CD4-positive, alpha-beta memory T cell (primary cell): ENCODE data around the gene OR4F15. TPM values are rescaled to one million over a fixed set of nuclear protein-coding genes. Genes with fewer than 3 reads are reported as not detected.
A peak's percentile ranks its signal among the peaks of the same experiment; 100 is the strongest.
"Not testable (repeated sequence)": the region's sequence is repeated elsewhere in the genome, so short reads cannot be mapped to it uniquely, and the experiment has no call there.

Experiments used
- CTCF ChIA-PET: fragments of 350-600 bp; sonication (Branson Sonifier 250); formaldehyde crosslinking; loops from one replicate; lab custom pipeline; 2021; ENCODE audit warnings: inconsistent platforms; ENCODE audit not compliant: partially characterized antibody; lab: Charles Lee
- POLR2A ChIA-PET: fragments of 350-600 bp; sonication (Branson Sonifier 250); formaldehyde crosslinking; loops from one replicate; lab custom pipeline; 2021; ENCODE audit not compliant: partially characterized antibody; lab: Charles Lee
- DNase-seq, 5 donors: peaks; one replicate each; pipeline versions ENCODE4 v3.0.0 to v3.0.0-alpha.2; 2020 to 2022; ENCODE audit warnings: mixed read lengths in 1 of 5
- H3K27ac ChIP-seq: one replicate; pipeline ENCODE4 v1.7.0; 2013; ENCODE audit warnings: low read depth, low read length
- H3K27me3 ChIP-seq: 2 replicates; pipeline ENCODE4 v1.7.0; 2013; ENCODE audit warnings: mild to moderate bottlenecking, low read length, moderate library complexity; ENCODE audit not compliant: insufficient read depth
- H3K36me3 ChIP-seq: 2 replicates; pipeline ENCODE4 v1.7.0; 2013; ENCODE audit warnings: mild to moderate bottlenecking, low read length, moderate library complexity; ENCODE audit not compliant: insufficient read depth
- H3K4me1 ChIP-seq: 2 replicates; pipeline ENCODE4 v1.7.0; 2013; ENCODE audit warnings: mild to moderate bottlenecking, low read length, moderate library complexity; ENCODE audit not compliant: insufficient read depth
- H3K4me3 ChIP-seq, 2 donors: one replicate each; pipeline ENCODE4 v1.7.0; 2013; ENCODE audit warnings: low read length in 2 of 2, mild to moderate bottlenecking in 1 of 2
- H3K9me3 ChIP-seq, 2 donors: one replicate each; pipeline ENCODE4 v1.7.0; 2013; ENCODE audit warnings: low read length in 2 of 2, control low read depth in 1 of 2; ENCODE audit not compliant: control insufficient read depth in 1 of 2
- H3K27ac Mint-ChIP-seq, 7 donors: one replicate each; pipeline ENCODE4 v1.8.0; 2020 to 2021; ENCODE audit warnings: mixed read lengths in 7 of 7, mild to moderate bottlenecking in 6 of 7, inconsistent platforms in 3 of 7, moderate library complexity in 3 of 7
- H3K27me3 Mint-ChIP-seq, 2 donors: one replicate each; pipeline ENCODE4 v1.8.0; 2020 to 2021; ENCODE audit warnings: mixed read lengths in 2 of 2
- H3K36me3 Mint-ChIP-seq, 2 donors: one replicate each; pipeline ENCODE4 v1.8.0; 2020 to 2021; ENCODE audit warnings: mixed read lengths in 2 of 2, inconsistent platforms in 1 of 2, mild to moderate bottlenecking in 1 of 2
- H3K4me1 Mint-ChIP-seq, 4 donors: one replicate each; pipeline ENCODE4 v1.8.0; 2020 to 2021; ENCODE audit warnings: mixed read lengths in 4 of 4, mild to moderate bottlenecking in 1 of 4
- H3K4me3 Mint-ChIP-seq, 8 donors: one replicate each; pipeline ENCODE4 v1.8.0; 2020 to 2021; ENCODE audit warnings: mixed read lengths in 8 of 8, mild to moderate bottlenecking in 7 of 8, moderate library complexity in 6 of 8, inconsistent platforms in 3 of 8
- H3K9me3 Mint-ChIP-seq, 8 donors: one replicate each; pipeline ENCODE4 v1.8.0; 2020 to 2021; ENCODE audit warnings: mixed read lengths in 8 of 8, mild to moderate bottlenecking in 5 of 8, inconsistent platforms in 3 of 8, moderate library complexity in 1 of 8
- intact Hi-C: fragments of 100-400 bp; cut with micrococcal nuclease; formaldehyde crosslinking; loops from one replicate; pipeline ENCODE4 v1.15.1; 2023
- polyA plus RNA-seq, 2 donors: library from polyadenylated mRNA; unstranded; fragments of 300-500 nt; fragmentation: Illumina TruSeq; gene quantifications; one replicate each; pipeline ENCODE4 v1.2.3, GENCODE V29; 2021
- total RNA-seq, 2 experiments: library from RNA; stranded (reverse); gene quantifications; one replicate each; pipeline ENCODE4 v1.2.3, GENCODE V29; 2021

Gene OR4F15
- total and polyA plus RNA-seq, 4 experiments from 2014 or later = not detected

- Mint-ChIP-seq H3K4me1 (no peaks in the 10 kb centered on the region), H3K27me3 (peaks cover 4 to 5% of the 10 kb centered on the region in 2 donors)
- CTCF ChIA-PET = no interaction called here
These were observed 36.9 kb upstream of the OR4F15 start for GRCh38 chr15:101775136-101775535.

DNA sequence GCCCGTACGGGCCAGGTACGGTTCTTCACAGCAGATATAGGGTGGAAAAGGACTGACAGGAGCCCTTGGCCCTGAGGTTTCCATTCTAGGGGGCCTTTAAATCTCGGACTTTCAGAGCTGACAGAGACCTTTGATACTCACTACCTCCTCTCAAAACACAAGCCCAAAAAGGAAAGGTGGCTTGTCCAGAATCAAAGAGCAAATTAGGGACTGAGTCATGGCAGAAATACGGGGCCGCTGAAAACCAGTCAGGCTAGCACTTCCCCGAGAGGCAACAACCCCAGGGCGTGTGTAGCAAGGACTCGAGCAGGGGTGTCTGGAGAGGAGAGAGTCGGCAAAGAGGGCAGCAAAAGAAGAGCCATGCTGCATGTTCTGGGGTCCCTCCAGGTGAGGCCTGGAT, 33.4 kb upstream of the OR4F15 start:
- H3K27ac Mint-ChIP-seq, CTCF ChIA-PET, H3K4me3 ChIP-seq, H3K4me1 ChIP-seq, H3K4me1 Mint-ChIP-seq, POLR2A ChIA-PET, H3K36me3 ChIP-seq, DNase-seq, H3K4me3 Mint-ChIP-seq, H3K9me3 Mint-ChIP-seq, H3K27me3 ChIP-seq, intact Hi-C loops, H3K27ac ChIP-seq, H3K36me3 Mint-ChIP-seq, H3K9me3 ChIP-seq: not testable (repeated sequence)
- peaks cover 6 to 10% of the 10 kb centered on the region in 2 donors for H3K27me3 Mint-ChIP-seq

More at GRCh38 chr15:101775136-101775535, 36.9 kb upstream of the OR4F15 start:
- no peak overlapping the region for H3K27ac ChIP-seq
- H3K27me3 ChIP-seq = no peaks in the 10 kb centered on the region
- Mint-ChIP-seq H3K36me3 (no peaks in the 10 kb centered on the region), H3K4me3 (no peak overlapping the region), H3K27ac (no peak overlapping the region), H3K9me3 (no peaks in the 10 kb centered on the region)
- H3K4me3 ChIP-seq = no peak overlapping the region
- POLR2A ChIA-PET = no interaction called here
- no peaks in the 10 kb centered on the region for H3K4me1 ChIP-seq
- no peaks in the 10 kb centered on the region for H3K9me3 ChIP-seq
- H3K36me3 ChIP-seq = no peaks in the 10 kb centered on the region
- DNase-seq = no peak
- intact Hi-C loops = no loop called here

DNA sequence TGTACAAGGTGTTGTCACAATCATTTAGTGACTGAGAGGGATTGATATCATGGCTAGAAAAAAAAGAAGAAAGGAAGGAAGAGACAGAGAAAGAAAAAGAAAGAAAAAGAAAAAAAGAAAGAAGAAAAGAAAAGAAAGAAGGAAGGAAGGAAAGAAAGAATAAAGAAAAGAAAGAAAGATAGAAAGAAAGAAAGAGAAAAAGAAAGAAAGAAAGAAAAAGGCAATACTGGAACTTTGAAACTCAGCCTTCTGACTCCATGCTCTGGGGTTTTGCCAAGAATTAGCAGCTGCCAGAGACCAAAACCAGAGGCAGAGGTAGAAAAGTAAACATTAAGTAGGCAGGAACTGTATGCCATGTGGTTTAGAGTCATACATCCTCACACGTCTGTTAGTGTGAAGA, 31.8 kb upstream of the OR4F15 start:
- H3K36me3 ChIP-seq, H3K4me3 ChIP-seq, H3K4me3 Mint-ChIP-seq, POLR2A ChIA-PET, H3K27ac ChIP-seq, DNase-seq, H3K4me1 ChIP-seq, intact Hi-C loops, CTCF ChIA-PET, H3K9me3 ChIP-seq, H3K4me1 Mint-ChIP-seq, H3K36me3 Mint-ChIP-seq, H3K27me3 ChIP-seq, H3K9me3 Mint-ChIP-seq: not testable (repeated sequence)
- Mint-ChIP-seq H3K27me3 (peaks cover 6 to 14% of the 10 kb centered on the region in 2 donors), H3K27ac (peak overlapping the region in 1 of 7 donors; percentile 29)

DNA sequence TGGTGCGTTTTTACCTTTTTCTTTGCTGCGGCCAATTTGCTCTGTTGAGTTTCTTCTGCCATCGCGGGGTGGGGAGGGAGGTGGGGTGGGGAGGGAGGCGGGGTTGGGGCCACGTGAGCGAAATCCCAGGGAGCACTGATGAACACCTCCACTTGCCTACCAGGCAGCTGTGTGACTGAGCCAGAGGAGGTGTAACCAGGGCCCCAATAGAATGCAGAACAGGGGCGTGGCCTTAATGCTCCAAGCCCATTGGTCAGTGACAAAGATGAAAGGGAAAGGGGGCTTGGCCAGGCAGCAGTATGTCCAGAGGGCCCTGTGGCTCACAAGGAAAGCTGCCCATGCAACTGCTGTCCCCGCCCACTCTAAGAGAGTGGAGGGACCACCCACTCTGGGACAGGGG, 30.1 kb upstream of the OR4F15 start:
- Histone ChIP-seq H3K36me3 (no peaks in the 10 kb centered on the region), H3K9me3 (no peaks in the 10 kb centered on the region), H3K27ac (no peak overlapping the region), H3K4me1 (no peaks in the 10 kb centered on the region), H3K4me3 (no peak overlapping the region), H3K27me3 (no peaks in the 10 kb centered on the region)
- ChIA-PET POLR2A (no interaction called here), CTCF (no interaction called here)
- no peaks in the 10 kb centered on the region for H3K4me1 Mint-ChIP-seq
- H3K27ac Mint-ChIP-seq = no peak overlapping the region
- H3K4me3 Mint-ChIP-seq = no peak overlapping the region
- DNase-seq = no peak
- H3K36me3 Mint-ChIP-seq = peaks cover 0 to 3% of the 10 kb centered on the region in 2 donors
- intact Hi-C loops = no loop called here
- H3K27me3 Mint-ChIP-seq = peaks cover 11 to 23% of the 10 kb centered on the region in 2 donors
- no peaks in the 10 kb centered on the region for H3K9me3 Mint-ChIP-seq

DNA sequence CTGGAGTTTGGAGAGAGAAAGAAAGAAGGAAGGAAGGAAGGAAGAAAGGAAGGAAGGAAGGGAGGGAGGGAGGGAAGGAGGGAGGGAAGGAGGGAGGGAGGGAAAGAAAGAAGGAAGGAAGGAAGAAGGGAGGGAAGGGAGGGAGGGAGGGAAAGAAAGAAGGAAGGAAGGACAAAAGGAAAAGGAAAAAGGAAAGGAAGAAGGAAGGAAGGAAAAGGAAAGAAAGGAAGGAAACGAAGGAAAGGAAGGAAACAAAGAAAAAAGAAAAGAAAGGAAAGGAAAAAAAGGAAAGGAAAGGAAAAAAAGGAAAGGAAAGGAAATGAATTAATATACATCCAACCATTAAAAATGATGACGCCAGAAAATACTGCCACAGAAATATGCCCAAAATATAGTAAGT, 27.4 kb upstream of the OR4F15 start:
- no peak for DNase-seq
- H3K4me1 ChIP-seq = no peaks in the 10 kb centered on the region
- intact Hi-C loops = no loop called here

DNA sequence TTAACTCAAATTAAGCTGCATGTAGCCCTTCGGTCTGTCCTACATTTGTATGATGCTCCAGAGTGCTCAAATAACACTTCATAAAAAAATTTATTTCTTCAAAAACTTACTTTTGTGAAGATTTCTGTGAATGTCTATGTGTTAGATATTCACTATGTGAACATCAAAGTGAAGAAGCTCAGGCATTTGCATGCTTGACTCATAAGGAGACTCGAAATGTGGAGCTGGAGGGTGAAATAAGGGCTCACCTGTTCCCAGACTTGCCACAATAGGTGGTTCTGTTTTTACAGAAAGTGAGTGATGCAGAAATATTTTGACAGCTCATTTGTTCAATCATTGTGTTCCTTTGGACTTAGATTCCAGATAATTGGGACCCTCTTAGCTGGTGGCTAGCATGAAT, 25.6 kb upstream of the OR4F15 start:
- intact Hi-C loops, H3K27ac ChIP-seq, DNase-seq, H3K27me3 ChIP-seq, H3K4me3 ChIP-seq, H3K36me3 Mint-ChIP-seq, H3K9me3 ChIP-seq, H3K4me1 ChIP-seq, H3K27ac Mint-ChIP-seq, CTCF ChIA-PET, H3K36me3 ChIP-seq, POLR2A ChIA-PET, H3K4me3 Mint-ChIP-seq, H3K9me3 Mint-ChIP-seq, H3K4me1 Mint-ChIP-seq: not testable (repeated sequence)
- H3K27me3 Mint-ChIP-seq = peaks cover 5 to 17% of the 10 kb centered on the region in 2 donors

More for the DNA sequence above, 27.4 kb upstream of the OR4F15 start:
- Mint-ChIP-seq H3K36me3 (peaks cover 0 to 3% of the 10 kb centered on the region in 2 donors), H3K27ac (no peak overlapping the region), H3K4me1 (no peaks in the 10 kb centered on the region), H3K9me3 (no peaks in the 10 kb centered on the region), H3K27me3 (peaks cover 6 to 23% of the 10 kb centered on the region in 2 donors), H3K4me3 (no peak overlapping the region)
- Histone ChIP-seq H3K27me3 (no peaks in the 10 kb centered on the region), H3K36me3 (no peaks in the 10 kb centered on the region), H3K27ac (no peak overlapping the region), H3K4me3 (no peak overlapping the region), H3K9me3 (no peaks in the 10 kb centered on the region)
- ChIA-PET CTCF (no interaction called here), POLR2A (no interaction called here)

DNA sequence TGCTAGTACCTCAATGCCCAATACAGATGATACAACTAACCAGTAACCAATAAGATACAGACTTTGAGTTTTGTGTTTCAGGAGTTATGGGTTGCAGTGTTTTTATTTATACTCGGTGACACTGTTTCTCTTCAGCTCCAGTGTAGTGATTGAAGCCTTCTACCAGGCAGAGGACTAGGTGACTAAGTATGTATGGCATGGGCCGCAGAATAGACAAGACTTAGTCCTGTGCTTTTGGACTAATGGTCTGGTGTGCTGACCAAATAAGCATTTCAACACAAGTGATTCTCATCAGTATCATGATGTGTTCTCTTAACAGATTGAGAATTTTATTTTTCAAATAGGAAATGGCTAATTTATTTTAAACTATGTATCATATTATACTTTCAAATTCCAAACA, 24.0 kb upstream of the OR4F15 start:
- H3K27me3 ChIP-seq, H3K36me3 Mint-ChIP-seq, CTCF ChIA-PET, H3K4me3 Mint-ChIP-seq, POLR2A ChIA-PET, H3K4me1 Mint-ChIP-seq, H3K27ac Mint-ChIP-seq, H3K4me3 ChIP-seq, intact Hi-C loops, DNase-seq, H3K9me3 ChIP-seq, H3K4me1 ChIP-seq, H3K36me3 ChIP-seq, H3K9me3 Mint-ChIP-seq, H3K27ac ChIP-seq: not testable (repeated sequence)
- peaks cover 7 to 17% of the 10 kb centered on the region in 2 donors for H3K27me3 Mint-ChIP-seq
